HCT116 (cell line): ENCODE results near the gene ULBP2. TPM values are rescaled to one million over a fixed set of nuclear protein-coding genes. Genes with fewer than 3 reads are reported as not detected.

Experiments
- ATAC-seq: fragments of 200-7000 bp; cut with Tn5 transposase; 2 replicates; pipeline ENCODE4 v1.9.1; 2020; ENCODE audit warnings: mild to moderate bottlenecking, moderate library complexity
- BruUV-seq: library from RNA; stranded (reverse); fragments of 400-500 nt; replicated peaks from 2 replicates; lab custom pipeline; 2021; lab: Mats Ljungman, UMichigan
- CTCF ChIA-PET: fragments of 300-600 bp; sonication (Branson Sonifier 250); formaldehyde crosslinking; loops from one replicate; lab custom pipeline; 2021; ENCODE audit warnings: antibody characterized with exemption; lab: Charles Lee
- POLR2A ChIA-PET: fragments of 300-600, 350-600 bp; sonication (Branson Sonifier 250); formaldehyde crosslinking; loops from one replicate; lab custom pipeline; 2021; ENCODE audit warnings: antibody characterized with exemption; lab: Charles Lee
- RAD21 ChIA-PET, 2 experiments: fragments of 300-600 bp; sonication (Branson Sonifier 250); formaldehyde crosslinking; loops; one replicate each; lab custom pipeline; 2023; ENCODE audit warnings: low total read pairs in 2 of 2; ENCODE audit not compliant: uncharacterized antibody in 2 of 2, unreplicated experiment in 2 of 2, low non-redundant PET in 1 of 2; lab: Charles Lee
- DNase-seq: peaks from one replicate; pipeline ENCODE4 v3.0.0-alpha.2; 2010; ENCODE audit warnings: low read depth, low spot score
- H2AFZ ChIP-seq: fragments of 200-600 bp; shearing (Covaris generic), sonication (generic); 2 replicates; pipeline ENCODE4 v1.6.1; 2017; ENCODE audit warnings: low read depth, mixed run types, mixed read lengths, antibody characterized with exemption, low read length; ENCODE audit not compliant: poor library complexity, severe bottlenecking
- H3K27ac ChIP-seq: 2 replicates; pipeline ENCODE4 v1.5.1; 2012; ENCODE audit warnings: low read depth, low read length
- H3K27me3 ChIP-seq: fragments of 200-600 bp; sonication (generic); 2 replicates; pipeline ENCODE4 v1.6.1; 2016; ENCODE audit warnings: mixed run types, low read length, mixed read lengths; ENCODE audit not compliant: insufficient read depth
- H3K36me3 ChIP-seq, 2 experiments: fragments of 200-500 bp in 1 of 2; fragments of 200-600 bp in 1 of 2; sonication (Bioruptor generic) in 1 of 2; sonication (generic) in 1 of 2; 2 replicates each; pipeline versions ENCODE4 v1.5.1 to v1.6.1; 2014 to 2016; ENCODE audit warnings: low read length in 2 of 2, inconsistent platforms in 1 of 2, mixed read lengths in 1 of 2, mixed run types in 1 of 2; ENCODE audit not compliant: insufficient read depth in 2 of 2, control insufficient read depth in 1 of 2
- H3K4me1 ChIP-seq, 2 experiments: fragments of 200-600 bp in 1 of 2; sonication (generic) in 1 of 2; 2 replicates each; pipeline versions ENCODE4 v1.5.1 to v1.6.1; 2012 to 2017; ENCODE audit warnings: low read length in 2 of 2, inconsistent platforms in 1 of 2, mild to moderate bottlenecking in 1 of 2, mixed read lengths in 1 of 2, mixed run types in 1 of 2, moderate library complexity in 1 of 2; ENCODE audit not compliant: insufficient read depth in 2 of 2, control insufficient read depth in 1 of 2
- H3K4me2 ChIP-seq: fragments of 200-600 bp; sonication (generic); 2 replicates; pipeline ENCODE4 v1.6.1; 2017; ENCODE audit warnings: mixed run types, low read length, mixed read lengths
- H3K4me3 ChIP-seq, 2 experiments: fragments of 200-600 bp in 1 of 2; sonication (generic) in 1 of 2; replicated peaks in 1 of 2; 2 replicates each; pipeline ENCODE4 v1.5.1; 2011 to 2016; ENCODE audit warnings: low read length in 2 of 2, control low read depth in 1 of 2, low read depth in 1 of 2, mild to moderate bottlenecking in 1 of 2, mixed read lengths in 1 of 2, mixed run types in 1 of 2
- H3K79me2 ChIP-seq: fragments of 200-600 bp; sonication (generic); 2 replicates; pipeline ENCODE4 v1.6.1; 2017; ENCODE audit warnings: mild to moderate bottlenecking, mixed run types, low read length, moderate library complexity, mixed read lengths; ENCODE audit not compliant: insufficient read depth
- H3K9ac ChIP-seq: fragments of 200-600 bp; sonication (generic); 2 replicates; pipeline ENCODE4 v1.6.1; 2016; ENCODE audit warnings: low read length, mixed read lengths
- H3K9me2 ChIP-seq: fragments of 200-600 bp; sonication (generic), shearing (Covaris generic); 2 replicates; pipeline ENCODE4 v1.6.1; 2017; ENCODE audit warnings: mixed run types, mild to moderate bottlenecking, moderate library complexity; ENCODE audit not compliant: insufficient read depth
- H3K9me3 ChIP-seq, 2 experiments: fragments of 200-500 bp in 1 of 2; fragments of 200-600 bp in 1 of 2; sonication (Bioruptor generic) in 1 of 2; sonication (generic) in 1 of 2; 2 replicates each; pipeline ENCODE4 v1.6.1; 2014 to 2017; ENCODE audit warnings: low read length in 2 of 2, mixed read lengths in 2 of 2, inconsistent platforms in 1 of 2, low read depth in 1 of 2, mild to moderate bottlenecking in 1 of 2, mixed run types in 1 of 2, moderate library complexity in 1 of 2; ENCODE audit not compliant: control insufficient read depth in 1 of 2, insufficient read depth in 1 of 2
- H4K20me1 ChIP-seq: fragments of 200-600 bp; sonication (generic), shearing (Covaris generic); 2 replicates; pipeline ENCODE4 v1.6.1; 2017; ENCODE audit warnings: mixed run types, mild to moderate bottlenecking, moderate library complexity; ENCODE audit not compliant: insufficient read depth
- ATF3 ChIP-seq: IDR thresholded peaks from 2 replicates; pipeline ENCODE4 v1.6.1; 2012
- CBX3 ChIP-seq: IDR thresholded peaks from 2 replicates; pipeline ENCODE4 v1.6.1; 2012; ENCODE audit warnings: low read depth
- CEBPB ChIP-seq: IDR thresholded peaks from 2 replicates; pipeline ENCODE4 v1.6.1; 2012; ENCODE audit warnings: low read depth
- CTCF ChIP-seq, 3 experiments: fragments of 200-600 bp in 1 of 3; sonication (generic) in 1 of 3; IDR thresholded peaks in 2 of 3; conservative IDR thresholded peaks in 1 of 3; 2 replicates each; pipeline ENCODE4 v1.5.1; 2012 to 2017; ENCODE audit warnings: low read depth in 2 of 3, low read length in 2 of 3, antibody characterized with exemption in 1 of 3, borderline replicate concordance in 1 of 3, control low read depth in 1 of 3, mild to moderate bottlenecking in 1 of 3, mixed read lengths in 1 of 3, mixed run types in 1 of 3, moderate library complexity in 1 of 3; ENCODE audit not compliant: insufficient read depth in 1 of 3
- EGR1 ChIP-seq: IDR thresholded peaks from 2 replicates; pipeline ENCODE4 v1.6.1; 2012; ENCODE audit warnings: low read depth
- EZH2 ChIP-seq: fragments of 200-600 bp; sonication (generic); IDR thresholded peaks from 2 replicates; pipeline ENCODE4 v1.6.1; 2017; ENCODE audit warnings: antibody characterized with exemption, mixed run types
- EZH2phosphoT487 ChIP-seq: fragments of 200-600 bp; IDR thresholded peaks from 2 replicates; pipeline ENCODE4 v1.6.1; 2018; ENCODE audit warnings: antibody characterized with exemption, borderline replicate concordance
- FOSL1 ChIP-seq: IDR thresholded peaks from 2 replicates; pipeline ENCODE4 v1.6.1; 2012; ENCODE audit warnings: low read depth
- MAX ChIP-seq: IDR thresholded peaks from 2 replicates; pipeline ENCODE4 v1.6.1; 2012
- POLR2AphosphoS5 ChIP-seq: IDR thresholded peaks from 2 replicates; pipeline ENCODE4 v1.6.1; 2011; ENCODE audit warnings: mild to moderate bottlenecking, low read depth, low read length, moderate library complexity
- RAD21 ChIP-seq: IDR thresholded peaks from 2 replicates; pipeline ENCODE4 v1.6.1; 2012; ENCODE audit warnings: low read depth, mild to moderate bottlenecking
- REST ChIP-seq: IDR thresholded peaks from 2 replicates; pipeline ENCODE4 v1.6.1; 2012; ENCODE audit warnings: low read depth
- TCF7L2 ChIP-seq: IDR thresholded peaks from 2 replicates; pipeline ENCODE4 v1.7.0; 2011; ENCODE audit warnings: borderline replicate concordance, inconsistent platforms; ENCODE audit not compliant: insufficient read depth, insufficient read length; ENCODE audit errors: extremely low read depth
- YY1 ChIP-seq: IDR thresholded peaks from 2 replicates; pipeline ENCODE4 v1.6.1; 2011; ENCODE audit warnings: low read length, low read depth, moderate library complexity, mild to moderate bottlenecking; ENCODE audit not compliant: insufficient replicate concordance; ENCODE audit errors: extremely low read depth
- ZBTB33 ChIP-seq: IDR thresholded peaks from 2 replicates; pipeline ENCODE4 v1.6.1; 2011; ENCODE audit warnings: mild to moderate bottlenecking, low read length, moderate library complexity; ENCODE audit not compliant: insufficient replicate concordance; ENCODE audit errors: extremely low read depth
- ZFX ChIP-seq: fragments of 450-650 bp; IDR thresholded peaks from 2 replicates; pipeline ENCODE4 v1.6.1; 2017
- intact Hi-C: fragments of 100-400 bp; cut with micrococcal nuclease; formaldehyde crosslinking; loops from 2 replicates; pipeline ENCODE4 v1.10.0; 2022
- total RNA-seq: library from RNA; stranded (reverse); gene quantifications from one replicate; pipeline ENCODE4 v1.2.1, GENCODE V29; 2021; ENCODE audit not compliant: unreplicated experiment

Gene ULBP2
- total RNA-seq, 1 experiment from 2014 or later = 10.2 TPM

- Histone ChIP-seq H3K9me3 (no peaks in the 10 kb centered on the region), H3K9me2 (no peaks in the 10 kb centered on the region), H3K36me3 (no peaks in the 10 kb centered on the region), H3K4me2 (peak overlapping the region; percentile 95), H3K79me2 (no peaks in the 10 kb centered on the region), H3K27me3 (no peaks in the 10 kb centered on the region), H2AFZ (peak overlapping the region; percentile 89), H3K4me3 (peak overlapping the region in 1 of 2 experiments; percentile 59; a peak in 3 of 4 replicates), H3K9ac (peak overlapping the region; percentile 66), H3K4me1 (peaks cover 9 to 22% of the 10 kb centered on the region in 2 experiments; a peak in 3 of 4 replicates), H4K20me1 (no peaks in the 10 kb centered on the region), H3K27ac (peak overlapping the region; percentile 53; the same call in 1 of the 2 replicates)
- ChIA-PET CTCF (interaction anchor here (1.4 kb wide), 2 partner anchors 10 to 54 kb away, joined by 3 to 4 read pairs; no protein-coding TSS in a partner anchor), POLR2A (no interaction called here), RAD21 (no interaction called here)
- DNase-seq (no peak), ATAC-seq (peak; percentile 45)
- intact Hi-C loops = no loop called here
- no TSS peak for BruUV-seq
- TF ChIP-seq EZH2phosphoT487 = no peak
- TF ChIP-seq YY1 = no peak
- TF ChIP-seq POLR2AphosphoS5 = no peak
- TF ChIP-seq ZBTB33 = no peak
- no peak for TF ChIP-seq RAD21
- TF ChIP-seq EZH2 = no peak
- no peak for TF ChIP-seq ATF3
- TF ChIP-seq ZFX = no peak
- TF ChIP-seq TCF7L2 = no peak
- TF ChIP-seq REST = no peak
- TF ChIP-seq FOSL1 = no peak
- no peak for TF ChIP-seq CTCF (IDR thresholded peaks at IDR 0.05 in 2 of 3, conservative IDR thresholded peaks at IDR 0.05 in 1 of 3; ENCODE audit: borderline replicate concordance in 1 of 3, insufficient read depth in 1 of 3, low read depth in 2 of 3, low read length in 2 of 3)
- no peak for TF ChIP-seq MAX
- no peak for TF ChIP-seq EGR1
- TF ChIP-seq CEBPB = no peak
- no peak for TF ChIP-seq CBX3
Observed at GRCh38 chr6:149962461-149963211, 20.8 kb downstream of the ULBP2 start.
